ENCODE data around the gene MGA. TPM values are rescaled to one million over a fixed set of nuclear protein-coding genes. Genes with fewer than 3 reads are reported as not detected.
"Not testable (repeated sequence)": the region's sequence is repeated elsewhere in the genome, so short reads cannot be mapped to it uniquely, and the experiment has no call there.

The MGA gene
- total and polyA plus RNA-seq, 2 experiments from 2014 or later: 42.6 to 58.9 TPM

DNA sequence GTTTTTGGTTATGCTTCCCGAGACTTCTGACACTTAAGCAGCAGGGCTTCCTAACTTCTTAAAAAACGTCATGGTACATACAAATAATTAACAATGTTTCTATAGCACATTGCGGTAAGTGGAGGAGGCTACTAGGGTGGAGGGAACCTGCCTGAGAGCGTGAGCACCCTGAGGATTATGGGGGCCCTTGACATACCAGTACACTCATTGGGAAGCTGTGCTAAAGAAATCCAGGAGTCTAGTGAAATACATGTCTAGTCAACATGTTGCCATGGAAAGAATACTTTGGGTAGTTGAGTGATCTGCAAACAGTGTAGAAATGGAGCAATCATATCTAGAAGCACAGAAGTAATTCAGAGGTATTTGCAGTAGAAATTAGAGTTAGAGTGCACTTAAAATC, 74.8 kb downstream of the MGA start (continued):
- TF ChIP-seq, protein P1, sequence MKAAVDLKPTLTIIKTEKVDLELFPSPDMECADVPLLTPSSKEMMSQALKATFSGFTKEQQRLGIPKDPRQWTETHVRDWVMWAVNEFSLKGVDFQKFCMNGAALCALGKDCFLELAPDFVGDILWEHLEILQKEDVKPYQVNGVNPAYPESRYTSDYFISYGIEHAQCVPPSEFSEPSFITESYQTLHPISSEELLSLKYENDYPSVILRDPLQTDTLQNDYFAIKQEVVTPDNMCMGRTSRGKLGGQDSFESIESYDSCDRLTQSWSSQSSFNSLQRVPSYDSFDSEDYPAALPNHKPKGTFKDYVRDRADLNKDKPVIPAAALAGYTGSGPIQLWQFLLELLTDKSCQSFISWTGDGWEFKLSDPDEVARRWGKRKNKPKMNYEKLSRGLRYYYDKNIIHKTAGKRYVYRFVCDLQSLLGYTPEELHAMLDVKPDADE (IDR thresholded peaks at IDR 0.05): no peak
- TF ChIP-seq EZH2phosphoT487 (IDR thresholded peaks at IDR 0.05; ENCODE audit: unreplicated experiment) (no peak), NANOG (IDR thresholded peaks at IDR 0.05; ENCODE audit: borderline replicate concordance) (no peak), EZH2 (IDR thresholded peaks at IDR 0.05; ENCODE audit: low read depth, unreplicated experiment) (no peak)

DNA sequence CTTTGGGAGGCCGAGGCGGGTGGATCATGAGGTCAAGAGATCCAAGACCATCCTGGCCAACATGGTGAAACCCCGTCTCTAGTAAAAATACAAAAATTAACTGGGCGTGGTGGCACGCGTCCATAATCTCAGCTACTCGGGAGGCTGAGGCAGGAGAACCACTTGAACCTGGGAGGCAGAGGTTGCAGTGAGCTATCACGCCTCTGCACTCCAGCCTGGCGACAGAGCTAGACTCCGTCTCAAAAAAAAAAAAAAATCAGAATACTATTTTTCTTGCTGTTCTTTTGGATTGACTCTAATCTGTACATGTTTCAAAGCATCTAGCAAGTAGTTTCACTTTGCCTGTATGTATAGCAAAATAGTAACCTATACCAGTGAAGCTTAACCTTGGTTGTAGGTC, 75.3 kb downstream of the MGA start:
- not testable (repeated sequence) for DNase-seq (ENCODE audit: low spot score); H3K4me1 Mint-ChIP-seq; H3K27me3 ChIP-seq (ENCODE audit: insufficient read depth); ATAC-seq; H3K27ac ChIP-seq (ENCODE audit: low read depth); H3K27ac Mint-ChIP-seq; H3K4me3 Mint-ChIP-seq; H4K20me1 ChIP-seq (replicated peaks; ENCODE audit: insufficient read depth); H3K4me2 ChIP-seq; H3K4me1 ChIP-seq (ENCODE audit: insufficient read depth); H3K27me3 Mint-ChIP-seq (ENCODE audit: insufficient read depth, low read depth, poor library complexity); H2AFZ ChIP-seq; H3K9me3 Mint-ChIP-seq; H3K79me2 ChIP-seq (replicated peaks; ENCODE audit: insufficient read depth); H3K9me2 ChIP-seq (ENCODE audit: insufficient read depth); H3F3A ChIP-seq (replicated peaks; ENCODE audit: low read depth); H3K4me3 ChIP-seq
- H3K36me3 ChIP-seq (ENCODE audit: insufficient read depth): peaks cover 24% of the 10 kb centered on the region
- peaks cover 32% of the 10 kb centered on the region for H3K36me3 Mint-ChIP-seq (ENCODE audit: low read depth)

DNA sequence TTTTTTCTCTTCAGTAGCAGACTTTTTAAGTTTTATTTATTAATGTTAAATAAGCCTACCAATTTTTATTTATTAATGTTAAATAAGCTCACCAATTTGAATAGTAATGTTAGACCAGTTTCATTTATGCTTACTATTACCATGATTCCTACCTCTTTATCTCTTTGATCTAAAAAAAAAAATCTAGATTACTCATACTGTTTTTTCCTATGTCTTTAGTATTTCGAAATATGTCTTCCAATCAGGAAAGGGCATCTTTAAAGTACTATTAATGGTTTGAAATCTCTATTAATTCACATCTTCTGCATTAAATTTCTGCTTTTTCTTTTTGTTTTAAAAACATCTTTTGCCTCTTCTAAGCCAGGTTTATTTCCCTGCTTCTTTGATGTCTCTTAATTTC, 86.6 kb downstream of the MGA start:
- TF ChIP-seq CREB1 (CRISPR knock-in tag; IDR thresholded peaks at IDR 0.05; ENCODE audit: low read depth) (no peak), JUNB (IDR thresholded peaks at IDR 0.05; ENCODE audit: unreplicated experiment) (no peak)
- TF ChIP-seq, protein P2, sequence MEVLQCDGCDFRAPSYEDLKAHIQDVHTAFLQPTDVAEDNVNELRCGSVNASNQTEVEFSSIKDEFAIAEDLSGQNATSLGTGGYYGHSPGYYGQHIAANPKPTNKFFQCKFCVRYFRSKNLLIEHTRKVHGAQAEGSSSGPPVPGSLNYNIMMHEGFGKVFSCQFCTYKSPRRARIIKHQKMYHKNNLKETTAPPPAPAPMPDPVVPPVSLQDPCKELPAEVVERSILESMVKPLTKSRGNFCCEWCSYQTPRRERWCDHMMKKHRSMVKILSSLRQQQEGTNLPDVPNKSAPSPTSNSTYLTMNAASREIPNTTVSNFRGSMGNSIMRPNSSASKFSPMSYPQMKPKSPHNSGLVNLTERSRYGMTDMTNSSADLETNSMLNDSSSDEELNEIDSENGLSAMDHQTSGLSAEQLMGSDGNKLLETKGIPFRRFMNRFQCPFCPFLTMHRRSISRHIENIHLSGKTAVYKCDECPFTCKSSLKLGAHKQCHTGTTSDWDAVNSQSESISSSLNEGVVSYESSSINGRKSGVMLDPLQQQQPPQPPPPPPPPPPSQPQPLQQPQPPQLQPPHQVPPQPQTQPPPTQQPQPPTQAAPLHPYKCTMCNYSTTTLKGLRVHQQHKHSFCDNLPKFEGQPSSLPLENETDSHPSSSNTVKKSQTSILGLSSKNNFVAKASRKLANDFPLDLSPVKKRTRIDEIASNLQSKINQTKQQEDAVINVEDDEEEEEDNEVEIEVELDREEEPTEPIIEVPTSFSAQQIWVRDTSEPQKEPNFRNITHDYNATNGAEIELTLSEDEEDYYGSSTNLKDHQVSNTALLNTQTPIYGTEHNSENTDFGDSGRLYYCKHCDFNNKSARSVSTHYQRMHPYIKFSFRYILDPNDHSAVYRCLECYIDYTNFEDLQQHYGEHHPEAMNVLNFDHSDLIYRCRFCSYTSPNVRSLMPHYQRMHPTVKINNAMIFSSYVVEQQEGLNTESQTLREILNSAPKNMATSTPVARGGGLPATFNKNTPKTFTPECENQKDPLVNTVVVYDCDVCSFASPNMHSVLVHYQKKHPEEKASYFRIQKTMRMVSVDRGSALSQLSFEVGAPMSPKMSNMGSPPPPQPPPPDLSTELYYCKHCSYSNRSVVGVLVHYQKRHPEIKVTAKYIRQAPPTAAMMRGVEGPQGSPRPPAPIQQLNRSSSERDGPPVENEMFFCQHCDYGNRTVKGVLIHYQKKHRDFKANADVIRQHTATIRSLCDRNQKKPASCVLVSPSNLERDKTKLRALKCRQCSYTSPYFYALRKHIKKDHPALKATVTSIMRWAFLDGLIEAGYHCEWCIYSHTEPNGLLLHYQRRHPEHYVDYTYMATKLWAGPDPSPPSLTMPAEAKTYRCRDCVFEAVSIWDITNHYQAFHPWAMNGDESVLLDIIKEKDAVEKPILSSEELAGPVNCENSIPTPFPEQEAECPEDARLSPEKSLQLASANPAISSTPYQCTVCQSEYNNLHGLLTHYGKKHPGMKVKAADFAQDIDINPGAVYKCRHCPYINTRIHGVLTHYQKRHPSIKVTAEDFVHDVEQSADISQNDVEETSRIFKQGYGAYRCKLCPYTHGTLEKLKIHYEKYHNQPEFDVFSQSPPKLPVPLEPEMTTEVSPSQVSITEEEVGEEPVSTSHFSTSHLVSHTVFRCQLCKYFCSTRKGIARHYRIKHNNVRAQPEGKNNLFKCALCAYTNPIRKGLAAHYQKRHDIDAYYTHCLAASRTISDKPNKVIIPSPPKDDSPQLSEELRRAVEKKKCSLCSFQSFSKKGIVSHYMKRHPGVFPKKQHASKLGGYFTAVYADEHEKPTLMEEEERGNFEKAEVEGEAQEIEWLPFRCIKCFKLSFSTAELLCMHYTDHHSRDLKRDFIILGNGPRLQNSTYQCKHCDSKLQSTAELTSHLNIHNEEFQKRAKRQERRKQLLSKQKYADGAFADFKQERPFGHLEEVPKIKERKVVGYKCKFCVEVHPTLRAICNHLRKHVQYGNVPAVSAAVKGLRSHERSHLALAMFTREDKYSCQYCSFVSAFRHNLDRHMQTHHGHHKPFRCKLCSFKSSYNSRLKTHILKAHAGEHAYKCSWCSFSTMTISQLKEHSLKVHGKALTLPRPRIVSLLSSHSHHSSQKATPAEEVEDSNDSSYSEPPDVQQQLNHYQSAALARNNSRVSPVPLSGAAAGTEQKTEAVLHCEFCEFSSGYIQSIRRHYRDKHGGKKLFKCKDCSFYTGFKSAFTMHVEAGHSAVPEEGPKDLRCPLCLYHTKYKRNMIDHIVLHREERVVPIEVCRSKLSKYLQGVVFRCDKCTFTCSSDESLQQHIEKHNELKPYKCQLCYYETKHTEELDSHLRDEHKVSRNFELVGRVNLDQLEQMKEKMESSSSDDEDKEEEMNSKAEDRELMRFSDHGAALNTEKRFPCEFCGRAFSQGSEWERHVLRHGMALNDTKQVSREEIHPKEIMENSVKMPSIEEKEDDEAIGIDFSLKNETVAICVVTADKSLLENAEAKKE (CRISPR knock-in tag; IDR thresholded peaks at IDR 0.05): no peak
- Histone ChIP-seq H3K4me1 (ENCODE audit: insufficient read depth) (no peaks in the 10 kb centered on the region), H3K36me3 (ENCODE audit: insufficient read depth) (peaks cover 14% of the 10 kb centered on the region), H3K79me2 (replicated peaks; ENCODE audit: insufficient read depth) (no peaks in the 10 kb centered on the region), H3K27ac (ENCODE audit: low read depth) (no peak overlapping the region), H3K27me3 (ENCODE audit: insufficient read depth) (no peaks in the 10 kb centered on the region), H4K20me1 (replicated peaks; ENCODE audit: insufficient read depth) (0 out of 2 replicates have a peak, but pooled peaks cover 7% of the 10 kb centered on the region), H3K4me2 (no peak overlapping the region), H2AFZ (no peak overlapping the region), H3K9me2 (ENCODE audit: insufficient read depth) (no peaks in the 10 kb centered on the region), H3F3A (replicated peaks; ENCODE audit: low read depth) (no peaks in the 10 kb centered on the region), H3K4me3 (no peak overlapping the region)
- Mint-ChIP-seq H3K36me3 (ENCODE audit: low read depth) (peaks cover 43% of the 10 kb centered on the region), H3K4me1 (no peaks in the 10 kb centered on the region), H3K27me3 (ENCODE audit: insufficient read depth, low read depth, poor library complexity) (no peaks in the 10 kb centered on the region), H3K9me3 (no peaks in the 10 kb centered on the region), H3K27ac (no peak overlapping the region), H3K4me3 (no peak overlapping the region)
- DNase-seq (ENCODE audit: low spot score): no peak
- no peak for ATAC-seq
